ENCODE measurements around the gene SLC27A4. TPM values are rescaled to one million over a fixed set of nuclear protein-coding genes. Genes with fewer than 3 reads are reported as not detected.
A peak's percentile ranks its signal among the peaks of the same experiment; 100 is the strongest.

SLC27A4 gene
- polyA plus RNA-seq (2011; rRNA removed) (14.5 and 14.9 TPM in 2 replicates), polyA plus RNA-seq (2017; fragmentation: RNase III; extraction: RNeasy Plus Mini Kit Qiagen cat#74134 plus additional on column Dnase treatment) (26.1 to 27.0 TPM (median 26.4 TPM) in 3 replicates), polyA minus RNA-seq (2011; rRNA and poly(A)+ RNA removed) (33.1 and 34.8 TPM in 2 replicates)
- 26.6 and 34.7 TPM in 2 replicates for polyA plus RNA-seq (2012; cell fraction: cytosol; rRNA removed)
- 47.8 and 63.4 TPM in 2 replicates for polyA plus RNA-seq (2012; cell fraction: nucleus; rRNA removed)

DNA sequence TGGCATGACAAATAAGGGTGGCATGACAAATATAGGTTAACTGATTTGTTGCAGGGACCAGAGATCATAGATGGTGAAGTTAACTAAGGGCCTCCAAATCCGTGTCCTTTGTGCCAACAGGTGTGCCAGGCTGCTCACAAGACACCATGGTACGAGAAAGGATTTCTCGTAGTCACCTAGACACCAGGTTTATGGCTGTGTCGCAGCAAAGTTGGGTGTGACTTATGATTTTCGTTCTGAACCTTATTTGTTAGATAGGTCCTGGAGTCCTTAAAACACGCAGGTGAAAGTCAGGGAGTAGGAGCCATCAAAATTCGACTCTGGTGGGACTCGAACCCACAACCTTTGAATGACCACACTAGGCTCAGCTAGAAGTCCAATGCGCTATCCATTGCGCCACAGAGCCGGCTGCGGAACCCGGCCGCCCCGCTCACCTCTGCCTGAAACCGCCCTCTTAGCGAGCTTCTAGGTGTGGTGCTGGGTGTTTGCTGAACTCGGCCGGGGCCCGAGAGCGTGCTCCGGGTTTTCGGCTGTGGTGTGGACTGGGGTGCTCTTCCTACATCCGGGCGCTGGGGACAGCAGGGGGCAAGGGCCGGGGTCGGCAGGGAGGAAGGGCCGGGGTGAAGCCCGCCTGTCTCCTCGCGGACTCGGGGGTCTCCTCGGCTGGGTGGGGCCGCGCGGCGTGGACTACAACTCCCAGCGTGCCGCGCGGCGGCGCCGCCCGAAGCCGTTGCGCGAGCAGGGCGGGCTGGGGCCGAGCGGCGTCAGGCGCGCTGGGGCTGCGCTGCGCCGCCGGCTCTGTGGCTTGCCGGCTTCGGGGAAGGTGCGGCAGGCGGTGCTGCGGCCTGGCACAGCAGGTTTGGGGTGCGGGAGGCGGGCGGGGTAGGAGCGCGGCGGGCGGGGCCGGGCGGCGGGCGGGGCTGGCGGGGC is at the start of gene SLC27A4:
Gene SLC27A4, plus strand, starts transcription at position 767 of the 930 bp plus-strand sequence. CDS start 2,606 bp downstream, outside the sequence.
- ChIA-PET CTCF (interaction anchor here (0.9 to 1.4 kb wide), 4 partner anchors 44 to 64 kb away, joined by 3 read pairs; partner anchors contain the start of genes GOLGA2 and SWI5), POLR2A (interaction anchor here (1.0 to 2.0 kb wide), 4 partner anchors 10 to 45 kb away, joined by 3 to 13 read pairs (median 4); partner anchors contain the start of gene URM1)
- H3K4me1 ChIP-seq, result 0 out of 3 replicates have a peak, but pooled peaks cover 4% of the 10 kb centered on the region
- peak within 1 kb of the TSS; percentile 90 for H3K4me3 ChIP-seq
- peak within 1 kb of the TSS; percentile 89 to 92 for H3K27ac ChIP-seq
- peak; percentile 86 to 89 for ATAC-seq
- no peaks in the 10 kb centered on the region for H3K9me3 ChIP-seq
- H3K4me2 ChIP-seq, result peak within 1 kb of the TSS; percentile 99
- no peak for FAIRE-seq
- peak; percentile 81 to 93 for DNase-seq (ENCODE audit: low read depth in 1 of 2, low spot score in 1 of 2)
- WGBS (ENCODE audit: missing lambda C conversion rate), result 3% methylated on average over 15 of the region's 75 CpGs
- TF ChIP-seq POLR2AphosphoS2 (conservative IDR thresholded peaks at IDR 0.05; ENCODE audit: low read length), result peak; percentile 99
- TF ChIP-seq POLR2A (IDR thresholded peaks at IDR 0.05; ENCODE audit: low read length), result peak; percentile 57
- TF ChIP-seq, protein P1, sequence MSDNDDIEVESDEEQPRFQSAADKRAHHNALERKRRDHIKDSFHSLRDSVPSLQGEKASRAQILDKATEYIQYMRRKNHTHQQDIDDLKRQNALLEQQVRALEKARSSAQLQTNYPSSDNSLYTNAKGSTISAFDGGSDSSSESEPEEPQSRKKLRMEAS (IDR thresholded peaks at IDR 0.05), result peak; percentile 62
- TF ChIP-seq, protein P2, sequence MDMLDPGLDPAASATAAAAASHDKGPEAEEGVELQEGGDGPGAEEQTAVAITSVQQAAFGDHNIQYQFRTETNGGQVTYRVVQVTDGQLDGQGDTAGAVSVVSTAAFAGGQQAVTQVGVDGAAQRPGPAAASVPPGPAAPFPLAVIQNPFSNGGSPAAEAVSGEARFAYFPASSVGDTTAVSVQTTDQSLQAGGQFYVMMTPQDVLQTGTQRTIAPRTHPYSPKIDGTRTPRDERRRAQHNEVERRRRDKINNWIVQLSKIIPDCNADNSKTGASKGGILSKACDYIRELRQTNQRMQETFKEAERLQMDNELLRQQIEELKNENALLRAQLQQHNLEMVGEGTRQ (IDR thresholded peaks at IDR 0.05), result no peak
- TF ChIP-seq CHD4 (IDR thresholded peaks at IDR 0.05; ENCODE audit: borderline replicate concordance), result peak; percentile 72; the same call in 1 of the 2 replicates
- TF ChIP-seq, protein P3, sequence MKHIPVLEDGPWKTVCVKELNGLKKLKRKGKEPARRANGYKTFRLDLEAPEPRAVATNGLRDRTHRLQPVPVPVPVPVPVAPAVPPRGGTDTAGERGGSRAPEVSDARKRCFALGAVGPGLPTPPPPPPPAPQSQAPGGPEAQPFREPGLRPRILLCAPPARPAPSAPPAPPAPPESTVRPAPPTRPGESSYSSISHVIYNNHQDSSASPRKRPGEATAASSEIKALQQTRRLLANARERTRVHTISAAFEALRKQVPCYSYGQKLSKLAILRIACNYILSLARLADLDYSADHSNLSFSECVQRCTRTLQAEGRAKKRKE (CRISPR knock-in tag; IDR thresholded peaks at IDR 0.05; ENCODE audit: low read depth), result no peak
- TF ChIP-seq, protein P4, sequence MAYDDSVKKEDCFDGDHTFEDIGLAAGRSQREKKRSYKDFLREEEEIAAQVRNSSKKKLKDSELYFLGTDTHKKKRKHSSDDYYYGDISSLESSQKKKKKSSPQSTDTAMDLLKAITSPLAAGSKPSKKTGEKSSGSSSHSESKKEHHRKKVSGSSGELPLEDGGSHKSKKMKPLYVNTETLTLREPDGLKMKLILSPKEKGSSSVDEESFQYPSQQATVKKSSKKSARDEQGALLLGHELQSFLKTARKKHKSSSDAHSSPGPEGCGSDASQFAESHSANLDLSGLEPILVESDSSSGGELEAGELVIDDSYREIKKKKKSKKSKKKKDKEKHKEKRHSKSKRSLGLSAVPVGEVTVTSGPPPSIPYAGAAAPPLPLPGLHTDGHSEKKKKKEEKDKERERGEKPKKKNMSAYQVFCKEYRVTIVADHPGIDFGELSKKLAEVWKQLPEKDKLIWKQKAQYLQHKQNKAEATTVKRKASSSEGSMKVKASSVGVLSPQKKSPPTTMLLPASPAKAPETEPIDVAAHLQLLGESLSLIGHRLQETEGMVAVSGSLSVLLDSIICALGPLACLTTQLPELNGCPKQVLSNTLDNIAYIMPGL (CRISPR knock-in tag; IDR thresholded peaks at IDR 0.05; ENCODE audit: borderline replicate concordance), result peak; percentile 80; the same call in 1 of the 2 replicates
- no peak for TF ChIP-seq HOXB13 (CRISPR knock-in tag; IDR thresholded peaks at IDR 0.05; ENCODE audit: low read depth)
- 0 out of 2 replicates have a peak, but pooled peaks have one; percentile 23 for TF ChIP-seq EHF (CRISPR knock-in tag; IDR thresholded peaks at IDR 0.05)
- TF ChIP-seq SREBF2 (IDR thresholded peaks at IDR 0.05), result peak; percentile 80
- no peak for TF ChIP-seq ZC3H11A (IDR thresholded peaks at IDR 0.05)
- TF ChIP-seq HDAC2 (IDR thresholded peaks at IDR 0.05), result no peak
- TF ChIP-seq CBX8 (IDR thresholded peaks at IDR 0.05), result no peak
- TF ChIP-seq CEBPB (IDR thresholded peaks at IDR 0.05), result peak; percentile 40 to 87; a peak in 3 of 4 replicates
- TF ChIP-seq HOXA7 (CRISPR knock-in tag; IDR thresholded peaks at IDR 0.05), result no peak
- peak; percentile 40; the same call in 1 of the 2 replicates for TF ChIP-seq PHF8 (IDR thresholded peaks at IDR 0.05; ENCODE audit: borderline replicate concordance, low read depth)
- no peak for TF ChIP-seq NPAS2 (CRISPR knock-in tag; IDR thresholded peaks at IDR 0.05; ENCODE audit: borderline replicate concordance)
- no peak for TF ChIP-seq EP300 (IDR thresholded peaks at IDR 0.05)
- TF ChIP-seq KDM1A (IDR thresholded peaks at IDR 0.05; ENCODE audit: low read depth), result peak; percentile 56
- TF ChIP-seq TFCP2L1 (CRISPR knock-in tag; IDR thresholded peaks at IDR 0.05), result peak; percentile 89
- no peak for TF ChIP-seq ZFP36 (IDR thresholded peaks at IDR 0.05; ENCODE audit: borderline replicate concordance, partially characterized antibody)
- TF ChIP-seq, protein P5, sequence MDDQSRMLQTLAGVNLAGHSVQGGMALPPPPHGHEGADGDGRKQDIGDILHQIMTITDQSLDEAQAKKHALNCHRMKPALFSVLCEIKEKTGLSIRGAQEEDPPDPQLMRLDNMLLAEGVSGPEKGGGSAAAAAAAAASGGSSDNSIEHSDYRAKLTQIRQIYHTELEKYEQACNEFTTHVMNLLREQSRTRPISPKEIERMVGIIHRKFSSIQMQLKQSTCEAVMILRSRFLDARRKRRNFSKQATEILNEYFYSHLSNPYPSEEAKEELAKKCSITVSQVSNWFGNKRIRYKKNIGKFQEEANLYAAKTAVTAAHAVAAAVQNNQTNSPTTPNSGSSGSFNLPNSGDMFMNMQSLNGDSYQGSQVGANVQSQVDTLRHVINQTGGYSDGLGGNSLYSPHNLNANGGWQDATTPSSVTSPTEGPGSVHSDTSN (IDR thresholded peaks at IDR 0.05), result no peak

Data from A549 (cell line).